ENCODE measurements around the gene COL4A6.

The COL4A6 gene

GRCh38 chrX:108250654-108251579 is 187.3 kb downstream of the COL4A6 start:
- Histone ChIP-seq H3K9me3 (ENCODE audit: insufficient read depth, low read length) (no peaks in the 10 kb centered on the region; the same call in 1 of the 2 replicates), H3K9ac (ENCODE audit: insufficient read length, low read depth) (no peak overlapping the region), H3K4me1 (ENCODE audit: insufficient read depth, insufficient read length) (no peaks in the 10 kb centered on the region), H3K36me3 (ENCODE audit: insufficient read depth, insufficient read length, low read length) (no peaks in the 10 kb centered on the region), H3K4me3 (ENCODE audit: insufficient read length, low read depth) (no peak overlapping the region), H3K27me3 (ENCODE audit: insufficient read depth, insufficient read length) (no peaks in the 10 kb centered on the region)
- no peak for DNase-seq (ENCODE audit: low read depth, low spot score)
- TF ChIP-seq YY1 (IDR thresholded peaks at IDR 0.05; ENCODE audit: insufficient read depth, insufficient read length) = no peak
- no peak for TF ChIP-seq ZNF274 (IDR thresholded peaks at IDR 0.05; ENCODE audit: low read depth, low read length)
- no peak for TF ChIP-seq SUZ12 (IDR thresholded peaks at IDR 0.05; ENCODE audit: extremely low read depth, insufficient read depth, insufficient read length)

GRCh38 chrX:108246304-108246954 is 191.8 kb downstream of the COL4A6 start:
- H3K4me1 ChIP-seq (ENCODE audit: insufficient read depth, insufficient read length) = no peaks in the 10 kb centered on the region
- no peak overlapping the region for H3K9ac ChIP-seq (ENCODE audit: insufficient read length, low read depth)
- no peaks in the 10 kb centered on the region for H3K9me3 ChIP-seq (ENCODE audit: insufficient read depth, low read length)
- no peak for DNase-seq (ENCODE audit: low read depth, low spot score)
- no peaks in the 10 kb centered on the region for H3K27me3 ChIP-seq (ENCODE audit: insufficient read depth, insufficient read length)
- H3K4me3 ChIP-seq (ENCODE audit: insufficient read length, low read depth) = no peak overlapping the region
- no peaks in the 10 kb centered on the region for H3K36me3 ChIP-seq (ENCODE audit: insufficient read depth, insufficient read length, low read length)
- TF ChIP-seq YY1 (IDR thresholded peaks at IDR 0.05; ENCODE audit: insufficient read depth, insufficient read length) = no peak
- no peak for TF ChIP-seq ZNF274 (IDR thresholded peaks at IDR 0.05; ENCODE audit: low read depth, low read length)
- TF ChIP-seq SUZ12 (IDR thresholded peaks at IDR 0.05; ENCODE audit: extremely low read depth, insufficient read depth, insufficient read length) = no peak

GRCh38 chrX:108245462-108245861 is 192.8 kb downstream of the COL4A6 start:
- H3K4me1 ChIP-seq (ENCODE audit: insufficient read depth, insufficient read length) = no peaks in the 10 kb centered on the region
- DNase-seq (ENCODE audit: low read depth, low spot score) = no peak
- H3K9ac ChIP-seq (ENCODE audit: insufficient read length, low read depth) = no peak overlapping the region
- no peak overlapping the region for H3K4me3 ChIP-seq (ENCODE audit: insufficient read length, low read depth)
- TF ChIP-seq YY1 (IDR thresholded peaks at IDR 0.05; ENCODE audit: insufficient read depth, insufficient read length) (no peak), ZNF274 (IDR thresholded peaks at IDR 0.05; ENCODE audit: low read depth, low read length) (no peak), SUZ12 (IDR thresholded peaks at IDR 0.05; ENCODE audit: extremely low read depth, insufficient read depth, insufficient read length) (no peak)
- H3K9me3 ChIP-seq (ENCODE audit: insufficient read depth, low read length) = no peaks in the 10 kb centered on the region
- H3K36me3 ChIP-seq (ENCODE audit: insufficient read depth, insufficient read length, low read length) = no peaks in the 10 kb centered on the region
- no peaks in the 10 kb centered on the region for H3K27me3 ChIP-seq (ENCODE audit: insufficient read depth, insufficient read length)

GRCh38 chrX:108235986-108236385 is 202.2 kb downstream of the COL4A6 start:
- no peak for DNase-seq (ENCODE audit: low read depth, low spot score)
- H3K4me1 ChIP-seq (ENCODE audit: insufficient read depth, insufficient read length) = no peaks in the 10 kb centered on the region
- no peak overlapping the region for H3K4me3 ChIP-seq (ENCODE audit: insufficient read length, low read depth)
- no peaks in the 10 kb centered on the region for H3K36me3 ChIP-seq (ENCODE audit: insufficient read depth, insufficient read length, low read length)
- no peak for TF ChIP-seq SUZ12 (IDR thresholded peaks at IDR 0.05; ENCODE audit: extremely low read depth, insufficient read depth, insufficient read length)
- TF ChIP-seq YY1 (IDR thresholded peaks at IDR 0.05; ENCODE audit: insufficient read depth, insufficient read length) = no peak
- no peak for TF ChIP-seq ZNF274 (IDR thresholded peaks at IDR 0.05; ENCODE audit: low read depth, low read length)
- no peaks in the 10 kb centered on the region for H3K27me3 ChIP-seq (ENCODE audit: insufficient read depth, insufficient read length)
- H3K9ac ChIP-seq (ENCODE audit: insufficient read length, low read depth) = no peak overlapping the region
- H3K9me3 ChIP-seq (ENCODE audit: insufficient read depth, low read length) = no peaks in the 10 kb centered on the region

GRCh38 chrX:108230574-108230973 is 207.6 kb downstream of the COL4A6 start:
- TF ChIP-seq SUZ12 (IDR thresholded peaks at IDR 0.05; ENCODE audit: extremely low read depth, insufficient read depth, insufficient read length) (no peak), YY1 (IDR thresholded peaks at IDR 0.05; ENCODE audit: insufficient read depth, insufficient read length) (no peak), ZNF274 (IDR thresholded peaks at IDR 0.05; ENCODE audit: low read depth, low read length) (no peak)

GRCh38 chrX:108224727-108225621 is 213.2 kb downstream of the COL4A6 start:
- H3K4me3 ChIP-seq (ENCODE audit: insufficient read length, low read depth) = no peak overlapping the region
- H3K4me1 ChIP-seq (ENCODE audit: insufficient read depth, insufficient read length) = no peaks in the 10 kb centered on the region
- TF ChIP-seq ZNF274 (IDR thresholded peaks at IDR 0.05; ENCODE audit: low read depth, low read length) (no peak), YY1 (IDR thresholded peaks at IDR 0.05; ENCODE audit: insufficient read depth, insufficient read length) (no peak)
- H3K27me3 ChIP-seq (ENCODE audit: insufficient read depth, insufficient read length) = no peaks in the 10 kb centered on the region
- H3K36me3 ChIP-seq (ENCODE audit: insufficient read depth, insufficient read length, low read length) = no peaks in the 10 kb centered on the region
- H3K9ac ChIP-seq (ENCODE audit: insufficient read length, low read depth) = no peak overlapping the region
- H3K9me3 ChIP-seq (ENCODE audit: insufficient read depth, low read length) = no peaks in the 10 kb centered on the region
- peak; percentile 42 for DNase-seq (ENCODE audit: low read depth, low spot score)

More at GRCh38 chrX:108230574-108230973, 207.6 kb downstream of the COL4A6 start:
- H3K36me3 ChIP-seq (ENCODE audit: insufficient read depth, insufficient read length, low read length) = no peaks in the 10 kb centered on the region
- H3K4me3 ChIP-seq (ENCODE audit: insufficient read length, low read depth) = no peak overlapping the region
- H3K9me3 ChIP-seq (ENCODE audit: insufficient read depth, low read length) = no peaks in the 10 kb centered on the region
- no peaks in the 10 kb centered on the region for H3K4me1 ChIP-seq (ENCODE audit: insufficient read depth, insufficient read length)
- no peak overlapping the region for H3K9ac ChIP-seq (ENCODE audit: insufficient read length, low read depth)
- DNase-seq (ENCODE audit: low read depth, low spot score) = no peak
- H3K27me3 ChIP-seq (ENCODE audit: insufficient read depth, insufficient read length) = no peaks in the 10 kb centered on the region

Measured in NT2/D1 (cell line).